Measurements from ENCODE around the gene ST13. TPM values are rescaled to one million over a fixed set of nuclear protein-coding genes. Genes with fewer than 3 reads are reported as not detected.

The ST13 gene
- total RNA-seq, 1 experiment from 2014 or later, result 385 TPM

DNA sequence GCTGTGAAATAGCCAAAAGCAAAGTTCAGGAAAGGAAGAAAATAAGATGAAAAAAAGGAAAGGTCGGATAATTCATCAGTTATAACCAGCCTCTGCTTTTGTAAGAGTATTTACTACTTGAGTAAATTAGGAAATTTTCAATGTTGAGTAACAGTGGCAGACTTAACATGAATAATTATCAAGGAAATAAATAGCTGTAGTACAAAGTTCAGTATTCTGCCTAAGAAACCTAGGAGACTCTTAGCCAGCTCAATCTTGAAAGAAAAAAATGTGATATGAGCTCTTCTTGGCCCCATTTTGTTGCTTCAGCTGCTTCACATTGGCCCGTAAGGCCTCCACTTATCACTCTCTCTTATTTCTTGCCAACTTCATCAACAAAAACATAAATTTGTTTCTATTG lies 22.5 kb upstream of the ST13 start:
- Mint-ChIP-seq H3K27me3 (ENCODE audit: insufficient read depth, unreplicated experiment) (no peaks in the 10 kb centered on the region), H3K4me3 (ENCODE audit: unreplicated experiment) (no peak overlapping the region), H3K36me3 (ENCODE audit: insufficient read depth, unreplicated experiment) (peaks cover 11% of the 10 kb centered on the region), H3K27ac (ENCODE audit: unreplicated experiment) (no peak overlapping the region), H3K4me1 (ENCODE audit: low read depth, unreplicated experiment) (peaks cover 9% of the 10 kb centered on the region), H3K9me3 (ENCODE audit: unreplicated experiment) (no peaks in the 10 kb centered on the region)
- peaks cover 13% of the 10 kb centered on the region for H3K4me1 ChIP-seq
- no peak for DNase-seq
- no TSS peak for BruUV-seq (replicated peaks)
- no peaks in the 10 kb centered on the region for H3K36me3 ChIP-seq (ENCODE audit: control insufficient read depth, insufficient read depth, low read length)
- H3K27me3 ChIP-seq (replicated peaks; ENCODE audit: control insufficient read depth, insufficient read depth, low read length), result no peaks in the 10 kb centered on the region
- H3K9me3 ChIP-seq, result no peaks in the 10 kb centered on the region
- CTCF ChIA-PET, result no interaction called here
- intact Hi-C loops (cut with micrococcal nuclease; ENCODE audit: unreplicated experiment), result no loop called here
- no peak overlapping the region for H3K4me3 ChIP-seq (ENCODE audit: low read depth, low read length)
- POLR2A ChIA-PET, result no interaction called here
- TF ChIP-seq, protein P1, sequence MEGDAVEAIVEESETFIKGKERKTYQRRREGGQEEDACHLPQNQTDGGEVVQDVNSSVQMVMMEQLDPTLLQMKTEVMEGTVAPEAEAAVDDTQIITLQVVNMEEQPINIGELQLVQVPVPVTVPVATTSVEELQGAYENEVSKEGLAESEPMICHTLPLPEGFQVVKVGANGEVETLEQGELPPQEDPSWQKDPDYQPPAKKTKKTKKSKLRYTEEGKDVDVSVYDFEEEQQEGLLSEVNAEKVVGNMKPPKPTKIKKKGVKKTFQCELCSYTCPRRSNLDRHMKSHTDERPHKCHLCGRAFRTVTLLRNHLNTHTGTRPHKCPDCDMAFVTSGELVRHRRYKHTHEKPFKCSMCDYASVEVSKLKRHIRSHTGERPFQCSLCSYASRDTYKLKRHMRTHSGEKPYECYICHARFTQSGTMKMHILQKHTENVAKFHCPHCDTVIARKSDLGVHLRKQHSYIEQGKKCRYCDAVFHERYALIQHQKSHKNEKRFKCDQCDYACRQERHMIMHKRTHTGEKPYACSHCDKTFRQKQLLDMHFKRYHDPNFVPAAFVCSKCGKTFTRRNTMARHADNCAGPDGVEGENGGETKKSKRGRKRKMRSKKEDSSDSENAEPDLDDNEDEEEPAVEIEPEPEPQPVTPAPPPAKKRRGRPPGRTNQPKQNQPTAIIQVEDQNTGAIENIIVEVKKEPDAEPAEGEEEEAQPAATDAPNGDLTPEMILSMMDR (IDR thresholded peaks at IDR 0.05; ENCODE audit: insufficient read depth in 1 of 2, low read depth in 1 of 2, low read length in 1 of 2, severe bottlenecking in 1 of 2, unreplicated experiment in 1 of 2), result no peak

DNA sequence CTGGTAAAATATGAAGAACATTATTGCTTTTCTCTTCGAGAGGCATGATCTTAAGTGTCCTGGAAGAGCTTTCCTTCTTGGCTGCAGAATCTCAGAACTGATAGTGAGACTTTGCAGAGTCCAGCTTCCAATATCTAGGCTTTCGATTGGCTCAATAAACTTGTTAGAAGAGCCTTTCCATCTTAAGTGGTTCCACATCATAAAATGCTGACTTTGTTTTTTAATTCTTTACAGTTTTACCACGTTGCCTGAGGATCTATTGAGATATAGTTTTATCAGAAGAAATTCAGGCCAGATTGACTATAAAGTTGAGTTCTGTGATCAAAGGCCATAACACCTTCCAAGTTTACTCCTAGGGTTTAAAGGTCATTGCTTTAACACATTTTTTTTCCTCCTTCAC lies 21.0 kb upstream of the ST13 start:
- intact Hi-C loops (cut with micrococcal nuclease; ENCODE audit: unreplicated experiment), result no loop called here
- no peaks in the 10 kb centered on the region for H3K9me3 Mint-ChIP-seq (ENCODE audit: unreplicated experiment)
- TF ChIP-seq, protein P1 (IDR thresholded peaks at IDR 0.05; ENCODE audit: insufficient read depth in 1 of 2, low read depth in 1 of 2, low read length in 1 of 2, severe bottlenecking in 1 of 2, unreplicated experiment in 1 of 2), result no peak
- no peak overlapping the region for H3K4me3 Mint-ChIP-seq (ENCODE audit: unreplicated experiment)
- Histone ChIP-seq H3K36me3 (ENCODE audit: control insufficient read depth, insufficient read depth, low read length) (no peaks in the 10 kb centered on the region), H3K4me3 (ENCODE audit: low read depth, low read length) (no peak overlapping the region), H3K27me3 (replicated peaks; ENCODE audit: control insufficient read depth, insufficient read depth, low read length) (no peaks in the 10 kb centered on the region), H3K9me3 (no peaks in the 10 kb centered on the region), H3K4me1 (peaks cover 13% of the 10 kb centered on the region)
- no peak for DNase-seq
- ChIA-PET CTCF (no interaction called here), POLR2A (interaction anchor here (0.7 kb wide), 1 partner anchor 27 kb away, joined by 5 read pairs; no protein-coding TSS in a partner anchor)
- H3K36me3 Mint-ChIP-seq (ENCODE audit: insufficient read depth, unreplicated experiment), result peaks cover 5% of the 10 kb centered on the region
- H3K27me3 Mint-ChIP-seq (ENCODE audit: insufficient read depth, unreplicated experiment), result no peaks in the 10 kb centered on the region
- no TSS peak for BruUV-seq (replicated peaks)
- H3K27ac Mint-ChIP-seq (ENCODE audit: unreplicated experiment), result no peak overlapping the region
- H3K4me1 Mint-ChIP-seq (ENCODE audit: low read depth, unreplicated experiment), result peaks cover 9% of the 10 kb centered on the region

DNA sequence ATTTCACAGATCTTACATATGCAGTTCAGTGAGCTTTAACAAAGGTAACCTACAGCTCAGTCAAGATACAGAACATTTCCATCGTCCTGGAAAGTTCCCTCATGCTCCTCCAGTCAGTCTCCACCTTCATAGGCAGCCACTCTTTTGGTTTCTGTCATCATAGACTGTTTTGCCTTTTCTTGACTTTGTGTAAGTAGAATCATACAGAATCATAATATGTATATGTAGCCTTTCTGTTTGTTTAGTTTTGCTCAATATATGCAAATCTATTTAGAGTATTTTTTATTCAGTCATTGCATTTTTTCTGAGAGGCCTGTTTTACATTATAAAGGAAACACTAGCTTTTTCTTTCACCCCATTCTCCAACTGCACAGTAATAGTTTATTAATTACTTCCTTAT lies 20.5 kb upstream of the ST13 start:
- Histone ChIP-seq H3K27me3 (replicated peaks; ENCODE audit: control insufficient read depth, insufficient read depth, low read length) (no peaks in the 10 kb centered on the region), H3K36me3 (ENCODE audit: control insufficient read depth, insufficient read depth, low read length) (no peaks in the 10 kb centered on the region), H3K9me3 (no peaks in the 10 kb centered on the region), H3K4me1 (peaks cover 13% of the 10 kb centered on the region), H3K4me3 (ENCODE audit: low read depth, low read length) (no peak overlapping the region)
- Mint-ChIP-seq H3K27ac (ENCODE audit: unreplicated experiment) (no peak overlapping the region), H3K27me3 (ENCODE audit: insufficient read depth, unreplicated experiment) (no peaks in the 10 kb centered on the region), H3K9me3 (ENCODE audit: unreplicated experiment) (no peaks in the 10 kb centered on the region), H3K36me3 (ENCODE audit: insufficient read depth, unreplicated experiment) (peaks cover 3% of the 10 kb centered on the region), H3K4me1 (ENCODE audit: low read depth, unreplicated experiment) (peaks cover 9% of the 10 kb centered on the region), H3K4me3 (ENCODE audit: unreplicated experiment) (no peak overlapping the region)
- POLR2A ChIA-PET, result no interaction called here
- CTCF ChIA-PET, result no interaction called here
- no TSS peak for BruUV-seq (replicated peaks)
- intact Hi-C loops (cut with micrococcal nuclease; ENCODE audit: unreplicated experiment), result no loop called here
- TF ChIP-seq, protein P1 (IDR thresholded peaks at IDR 0.05; ENCODE audit: insufficient read depth in 1 of 2, low read depth in 1 of 2, low read length in 1 of 2, severe bottlenecking in 1 of 2, unreplicated experiment in 1 of 2), result no peak
- no peak for DNase-seq
